Muscle of leg (tissue), 11 donors: ENCODE data around the gene SLC25A52. TPM values are rescaled to one million over a fixed set of nuclear protein-coding genes. Genes with fewer than 3 reads are reported as not detected.

Experiments used
- DNase-seq: peaks from one replicate; pipeline ENCODE4 v3.0.0; 2013
- H3K27ac ChIP-seq: one replicate; pipeline ENCODE4 v1.5.1; 2013; ENCODE audit warnings: mild to moderate bottlenecking, low read length, control low read depth
- H3K27me3 ChIP-seq: one replicate; pipeline ENCODE4 v1.6.1; 2013; ENCODE audit warnings: low read length; ENCODE audit not compliant: control insufficient read depth, insufficient read depth
- H3K36me3 ChIP-seq: one replicate; pipeline ENCODE4 v1.6.1; 2013; ENCODE audit warnings: low read length; ENCODE audit not compliant: control insufficient read depth, insufficient read depth
- H3K4me1 ChIP-seq: one replicate; pipeline ENCODE4 v1.6.1; 2013; ENCODE audit warnings: low read length; ENCODE audit not compliant: control insufficient read depth, insufficient read depth
- H3K4me3 ChIP-seq: one replicate; pipeline ENCODE4 v1.5.1; 2013; ENCODE audit warnings: low read length, control low read depth
- H3K9me3 ChIP-seq: replicated peaks from 2 replicates; pipeline ENCODE4 v1.6.1; 2013; ENCODE audit warnings: low read depth, low read length; ENCODE audit not compliant: control insufficient read depth
- WGBS: methylation state at CpG from one replicate; pipeline ENCODE4 v1.1.5; 2013; ENCODE audit warnings: missing lambda C conversion rate; ENCODE audit not compliant: insufficient coverage; 5-methylcytosine and 5-hydroxymethylcytosine counted together
- polyA plus RNA-seq, 8 donors: library from polyadenylated mRNA; unstranded; fragments of 120-200 nt; gene quantifications; one replicate each; pipeline versions ENCODE4 v1.2.1 to v1.2.3, GENCODE V29; 2013; ENCODE audit warnings: inconsistent platforms in 1 of 8, low replicate concordance in 1 of 8; ENCODE audit not compliant: insufficient read length in 8 of 8, insufficient read depth in 1 of 8
- total RNA-seq: library from RNA; stranded (reverse); fragments of 120-200 nt; gene quantifications from one replicate; pipeline ENCODE4 v1.2.4, GENCODE V29; 2013

SLC25A52 gene
- total and polyA plus RNA-seq, 9 donors = 0.09 to 0.66 (median 0.44) TPM; not detected in 1

- no peaks in the 10 kb centered on the region for H3K4me1 ChIP-seq
- H3K9me3 ChIP-seq = peaks cover 6% of the 10 kb centered on the region
- no peaks in the 10 kb centered on the region for H3K27me3 ChIP-seq
- H3K4me3 ChIP-seq = no peak overlapping the region
- WGBS = no CpG with 5 or more reads among the region's 3 CpGs
- no peaks in the 10 kb centered on the region for H3K36me3 ChIP-seq
- no peak for DNase-seq
- no peak overlapping the region for H3K27ac ChIP-seq
Observed at GRCh38 chr18:31783059-31783458, 22.4 kb upstream of the SLC25A52 start.

GRCh38 chr18:31778391-31778950 lies 17.8 kb upstream of the SLC25A52 start:
- H3K9me3 ChIP-seq = peaks cover 6% of the 10 kb centered on the region
- no peaks in the 10 kb centered on the region for H3K4me1 ChIP-seq
- H3K4me3 ChIP-seq = no peak overlapping the region
- no peaks in the 10 kb centered on the region for H3K36me3 ChIP-seq
- H3K27ac ChIP-seq = no peak overlapping the region
- no peaks in the 10 kb centered on the region for H3K27me3 ChIP-seq
- no peak for DNase-seq

DNA sequence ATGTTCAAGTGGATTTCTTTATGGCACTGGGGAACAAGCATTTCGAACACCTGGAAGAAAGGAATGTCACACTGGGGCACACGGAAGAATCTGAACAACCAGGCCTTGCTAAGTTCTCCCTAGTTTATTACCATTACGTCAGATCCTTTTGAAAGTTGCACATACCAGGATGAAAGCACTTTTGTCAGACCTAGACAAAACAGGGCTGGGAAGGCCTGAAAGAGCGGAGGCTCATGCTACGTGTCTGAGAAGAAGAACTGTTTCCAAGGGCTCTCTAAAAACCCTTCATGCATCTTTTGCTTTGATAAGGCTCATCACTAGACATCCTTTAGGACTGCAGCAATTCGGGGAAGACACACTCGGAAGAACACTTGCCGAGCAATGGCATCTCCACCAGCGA lies 15.4 kb upstream of the SLC25A52 start:
- Histone ChIP-seq H3K4me1 (no peaks in the 10 kb centered on the region), H3K27me3 (no peaks in the 10 kb centered on the region), H3K36me3 (no peaks in the 10 kb centered on the region), H3K4me3 (no peak overlapping the region), H3K9me3 (peaks cover 6% of the 10 kb centered on the region), H3K27ac (no peak overlapping the region)
- WGBS = 59% methylated on average over 9 of the region's 9 CpGs
- DNase-seq = no peak

DNA sequence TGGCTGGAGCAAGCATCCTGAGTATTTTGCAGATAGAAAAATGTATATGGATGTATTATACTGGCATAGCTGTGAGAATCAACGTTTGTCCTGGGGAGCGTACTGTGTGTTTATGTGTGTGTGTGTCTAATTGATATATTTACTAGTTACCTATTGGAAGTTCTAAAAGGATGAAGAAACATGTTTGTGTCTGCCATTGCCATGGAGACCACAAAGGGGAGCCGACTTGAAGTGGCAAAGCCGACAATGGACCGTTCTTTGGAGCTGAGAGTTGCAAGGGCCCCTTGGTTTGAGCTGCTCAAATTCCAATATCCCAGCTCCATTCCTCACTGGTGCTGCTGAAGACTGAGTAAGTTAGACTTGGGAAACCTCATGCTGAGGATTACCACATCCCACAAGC lies 14.3 kb upstream of the SLC25A52 start:
- 95% methylated on average over 5 of the region's 5 CpGs for WGBS
- H3K27me3 ChIP-seq = no peaks in the 10 kb centered on the region

DNA sequence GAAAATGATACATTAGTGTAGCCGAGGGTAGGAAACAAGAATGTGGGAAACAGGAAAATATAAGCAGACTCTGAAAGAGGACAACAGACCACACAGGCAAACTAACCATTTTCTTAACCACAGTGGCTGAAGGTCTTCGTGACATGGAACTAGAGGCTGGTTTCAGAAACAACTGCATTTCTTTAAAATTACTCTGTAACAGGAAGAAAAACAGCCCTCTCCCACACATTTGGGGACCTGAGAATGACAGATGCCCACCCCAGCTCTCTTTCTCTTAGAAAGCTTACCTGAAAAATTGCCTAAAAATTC lies 13.8 kb upstream of the SLC25A52 start:
- no peaks in the 10 kb centered on the region for H3K36me3 ChIP-seq
- no peaks in the 10 kb centered on the region for H3K27me3 ChIP-seq
- WGBS = 80% methylated on average over 1 of the region's 2 CpGs
- H3K27ac ChIP-seq = no peak overlapping the region
- no peaks in the 10 kb centered on the region for H3K4me1 ChIP-seq
- DNase-seq = no peak
- peaks cover 6% of the 10 kb centered on the region for H3K9me3 ChIP-seq
- H3K4me3 ChIP-seq = no peak overlapping the region

More for the DNA sequence above, 14.3 kb upstream of the SLC25A52 start:
- peaks cover 6% of the 10 kb centered on the region for H3K9me3 ChIP-seq
- H3K36me3 ChIP-seq = no peaks in the 10 kb centered on the region
- no peaks in the 10 kb centered on the region for H3K4me1 ChIP-seq
- DNase-seq = no peak
- H3K27ac ChIP-seq = no peak overlapping the region
- no peak overlapping the region for H3K4me3 ChIP-seq

- no peak for DNase-seq
- H3K27ac ChIP-seq = no peak overlapping the region
- H3K9me3 ChIP-seq = peaks cover 6% of the 10 kb centered on the region
- no peaks in the 10 kb centered on the region for H3K4me1 ChIP-seq
- no peaks in the 10 kb centered on the region for H3K27me3 ChIP-seq
- no peak overlapping the region for H3K4me3 ChIP-seq
- no CpG with 5 or more reads among the region's 9 CpGs for WGBS
- no peaks in the 10 kb centered on the region for H3K36me3 ChIP-seq
Observed at GRCh38 chr18:31773774-31774476, 13.2 kb upstream of the SLC25A52 start.

DNA sequence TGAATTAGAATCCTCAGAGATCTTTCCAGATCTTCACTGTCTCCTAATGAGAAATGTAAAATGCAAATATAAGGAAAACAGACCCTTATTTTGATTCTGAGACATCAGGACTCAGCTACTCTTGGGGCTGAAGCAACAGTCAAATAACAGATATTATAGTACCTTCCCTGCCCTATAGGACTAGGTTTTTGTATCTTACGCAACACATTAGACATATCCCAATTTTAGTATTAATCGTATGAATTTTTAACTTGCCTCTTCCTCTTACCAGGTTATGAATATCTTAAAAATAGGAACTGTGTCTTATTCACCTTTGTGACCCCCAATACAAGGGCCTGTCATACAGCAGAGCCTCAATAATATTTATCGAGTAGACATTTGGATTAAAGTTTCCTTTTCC lies 12.0 kb upstream of the SLC25A52 start:
- H3K4me3 ChIP-seq = no peak overlapping the region
- no CpG with 5 or more reads among the region's 3 CpGs for WGBS
- no peaks in the 10 kb centered on the region for H3K36me3 ChIP-seq
- no peak for DNase-seq
- no peak overlapping the region for H3K27ac ChIP-seq
- H3K9me3 ChIP-seq = no peaks in the 10 kb centered on the region
- no peaks in the 10 kb centered on the region for H3K4me1 ChIP-seq
- no peaks in the 10 kb centered on the region for H3K27me3 ChIP-seq

GRCh38 chr18:31750273-31750672 lies 10.4 kb downstream of the SLC25A52 start:
- no peaks in the 10 kb centered on the region for H3K4me1 ChIP-seq
- WGBS = no CpG with 5 or more reads among the region's 3 CpGs

DNA sequence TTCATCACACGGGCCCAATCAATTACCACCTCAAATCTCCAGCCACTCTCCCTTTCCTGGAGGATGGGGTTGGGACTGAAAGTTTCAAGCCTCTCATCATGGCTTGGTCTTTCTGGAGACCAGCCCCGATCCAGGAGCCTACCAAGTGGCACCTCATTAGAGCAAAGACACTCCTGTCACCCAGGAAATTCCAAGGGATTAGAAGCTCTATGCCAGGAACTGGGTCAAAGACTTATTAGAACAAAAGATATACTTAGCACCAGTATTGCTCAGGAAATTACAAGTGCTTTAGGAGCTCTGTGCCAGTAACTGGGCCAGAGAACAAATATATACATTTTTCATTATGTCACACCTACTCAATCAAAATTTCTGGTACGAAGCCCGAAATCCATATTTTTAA lies 14.3 kb downstream of the SLC25A52 start:
- no peak for DNase-seq
- H3K27ac ChIP-seq = no peak overlapping the region
- no peaks in the 10 kb centered on the region for H3K36me3 ChIP-seq
- H3K4me3 ChIP-seq = no peak overlapping the region
- no peaks in the 10 kb centered on the region for H3K27me3 ChIP-seq
- H3K4me1 ChIP-seq = no peaks in the 10 kb centered on the region
- WGBS = 69% methylated on average over 3 of the region's 4 CpGs
- H3K9me3 ChIP-seq = no peaks in the 10 kb centered on the region

More at GRCh38 chr18:31750273-31750672, 10.4 kb downstream of the SLC25A52 start:
- DNase-seq = no peak
- H3K27ac ChIP-seq = no peak overlapping the region
- H3K9me3 ChIP-seq = no peaks in the 10 kb centered on the region
- no peak overlapping the region for H3K4me3 ChIP-seq
- H3K36me3 ChIP-seq = no peaks in the 10 kb centered on the region
- H3K27me3 ChIP-seq = no peaks in the 10 kb centered on the region

GRCh38 chr18:31744321-31745067 lies 16.2 kb downstream of the SLC25A52 start:
- Histone ChIP-seq H3K4me3 (no peak overlapping the region), H3K4me1 (no peaks in the 10 kb centered on the region), H3K36me3 (no peaks in the 10 kb centered on the region), H3K27me3 (no peaks in the 10 kb centered on the region), H3K27ac (no peak overlapping the region), H3K9me3 (no peaks in the 10 kb centered on the region)
- DNase-seq = no peak
- WGBS = 67% methylated on average over 7 of the region's 15 CpGs
